Measurements from ENCODE around the gene CIAO2B. TPM values are rescaled to one million over a fixed set of nuclear protein-coding genes. Genes with fewer than 3 reads are reported as not detected.

Gene CIAO2B
- total and polyA plus RNA-seq, 2 experiments from 2014 or later: 92.4 to 181 TPM

DNA sequence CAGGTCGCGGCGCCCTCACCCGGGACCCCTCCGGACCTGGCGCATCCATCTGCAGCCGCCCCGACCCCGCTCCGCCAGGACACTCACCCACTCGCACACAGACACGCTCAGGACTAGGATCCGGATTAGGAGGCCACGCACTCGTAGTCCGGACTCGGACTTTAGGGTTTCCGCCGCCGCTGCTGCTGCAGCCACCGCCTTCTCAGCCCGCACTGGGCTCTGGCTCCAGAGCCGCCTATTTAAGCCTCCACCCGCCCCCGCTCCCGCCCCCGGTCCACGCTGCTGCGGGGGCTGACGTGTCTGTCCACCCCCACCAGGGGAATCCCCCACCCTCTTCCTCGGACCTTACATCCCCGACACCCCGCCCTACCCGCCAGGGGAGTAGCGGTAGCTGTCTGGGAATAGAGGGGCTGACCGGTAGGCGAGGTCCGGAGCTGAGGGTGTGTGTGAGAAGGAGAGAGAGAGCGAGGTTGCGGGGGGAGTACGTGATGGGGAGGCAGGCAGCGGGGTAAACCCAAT, 8.8 kb downstream of the CIAO2B start, which contains the start of gene RRAD:
RRAD (minus strand) TSS at position 214 of the 519 bp plus-strand sequence. CDS start 356 bp downstream, outside the sequence.
- peak within 1 kb of the TSS; percentile 93; the same call in 1 of the 2 replicates for H2AFZ ChIP-seq
- TF ChIP-seq CREB1 (CRISPR knock-in tag; IDR thresholded peaks at IDR 0.05; ENCODE audit: low read depth): no peak
- TF ChIP-seq EZH2phosphoT487 (IDR thresholded peaks at IDR 0.05; ENCODE audit: unreplicated experiment): no peak
- peak; percentile 68 for TF ChIP-seq EZH2 (IDR thresholded peaks at IDR 0.05; ENCODE audit: low read depth, unreplicated experiment)
- H3K27me3 ChIP-seq (ENCODE audit: insufficient read depth): peaks cover 48% of the 10 kb centered on the region
- H3K4me2 ChIP-seq: peak within 1 kb of the TSS; percentile 85
- H4K20me1 ChIP-seq (replicated peaks; ENCODE audit: insufficient read depth): no peaks in the 10 kb centered on the region; the same call in 1 of the 2 replicates
- no peaks in the 10 kb centered on the region for H3K79me2 ChIP-seq (replicated peaks; ENCODE audit: insufficient read depth)
- Mint-ChIP-seq H3K4me1 (peaks cover 8% of the 10 kb centered on the region), H3K4me3 (peak within 1 kb of the TSS; percentile 70), H3K27ac (no peak within 1 kb of the TSS), H3K27me3 (ENCODE audit: insufficient read depth, low read depth, poor library complexity) (peaks cover 46% of the 10 kb centered on the region), H3K9me3 (no peaks in the 10 kb centered on the region; the same call in 2 of the 3 replicates), H3K36me3 (ENCODE audit: low read depth) (no peaks in the 10 kb centered on the region)
- H3K4me3 ChIP-seq: peak within 1 kb of the TSS; percentile 65
- ATAC-seq: peak; percentile 33
- DNase-seq (ENCODE audit: low spot score): peak; percentile 50
- H3F3A ChIP-seq (replicated peaks; ENCODE audit: low read depth): no peaks in the 10 kb centered on the region
- H3K36me3 ChIP-seq (ENCODE audit: insufficient read depth): no peaks in the 10 kb centered on the region
- no peaks in the 10 kb centered on the region for H3K4me1 ChIP-seq (ENCODE audit: insufficient read depth)
- H3K27ac ChIP-seq (ENCODE audit: low read depth): no peak within 1 kb of the TSS
- H3K9me2 ChIP-seq (ENCODE audit: insufficient read depth): no peaks in the 10 kb centered on the region

DNA sequence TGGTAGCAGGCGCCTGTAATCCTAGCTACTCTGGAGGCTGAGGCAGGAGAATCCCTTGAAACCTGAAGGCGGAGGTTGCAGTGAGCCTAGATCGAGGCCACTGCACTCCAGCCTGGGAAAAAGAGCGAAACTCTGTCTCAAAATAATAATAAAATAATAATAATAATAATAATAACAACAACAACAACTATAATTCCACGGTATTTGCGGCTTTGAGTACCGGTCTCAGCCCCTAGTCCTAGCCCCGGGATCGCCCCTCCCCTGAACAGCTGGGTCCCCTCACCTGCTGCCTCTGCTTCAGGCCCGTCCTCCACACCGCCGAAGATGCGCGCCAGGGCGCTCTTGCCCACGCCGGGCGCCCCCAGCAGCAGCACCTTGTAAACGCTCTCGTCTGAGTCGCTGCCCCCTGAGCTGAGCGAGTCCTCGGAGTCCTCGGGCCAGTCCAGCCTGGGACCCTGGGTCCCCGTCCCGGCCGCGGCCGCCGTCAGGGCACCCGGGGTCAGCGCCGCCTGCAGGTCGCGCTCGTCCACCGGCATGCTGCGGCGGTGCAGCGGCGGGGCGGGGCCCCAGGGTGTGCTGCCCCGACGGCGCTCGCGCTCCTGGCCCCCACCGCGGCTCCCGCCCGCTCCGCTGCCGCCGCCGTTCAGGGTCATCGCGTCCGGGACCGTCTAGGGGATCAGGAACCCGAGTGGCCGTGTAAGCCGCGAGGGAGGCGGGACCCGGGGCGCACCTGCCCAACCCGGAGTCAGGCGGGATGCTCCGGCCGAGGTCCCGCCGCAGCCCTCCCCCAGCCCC, 9.5 kb downstream of the CIAO2B start:
- no peak overlapping the region for H3K27ac ChIP-seq (ENCODE audit: low read depth)
- no peaks in the 10 kb centered on the region; the same call in 2 of the 3 replicates for H3K9me3 Mint-ChIP-seq
- peak overlapping the region; percentile 70 for H3K4me3 Mint-ChIP-seq
- H3F3A ChIP-seq (replicated peaks; ENCODE audit: low read depth): no peaks in the 10 kb centered on the region
- H2AFZ ChIP-seq: peak overlapping the region; percentile 93; the same call in 1 of the 2 replicates
- no peaks in the 10 kb centered on the region; the same call in 1 of the 2 replicates for H4K20me1 ChIP-seq (replicated peaks; ENCODE audit: insufficient read depth)
- peaks cover 48% of the 10 kb centered on the region for H3K27me3 ChIP-seq (ENCODE audit: insufficient read depth)
- H3K4me1 ChIP-seq (ENCODE audit: insufficient read depth): no peaks in the 10 kb centered on the region
- H3K4me2 ChIP-seq: peak overlapping the region; percentile 85
- no peak overlapping the region for H3K27ac Mint-ChIP-seq
- DNase-seq (ENCODE audit: low spot score) (peak; percentile 79), ATAC-seq (peak; percentile 82)
- TF ChIP-seq, protein P1, sequence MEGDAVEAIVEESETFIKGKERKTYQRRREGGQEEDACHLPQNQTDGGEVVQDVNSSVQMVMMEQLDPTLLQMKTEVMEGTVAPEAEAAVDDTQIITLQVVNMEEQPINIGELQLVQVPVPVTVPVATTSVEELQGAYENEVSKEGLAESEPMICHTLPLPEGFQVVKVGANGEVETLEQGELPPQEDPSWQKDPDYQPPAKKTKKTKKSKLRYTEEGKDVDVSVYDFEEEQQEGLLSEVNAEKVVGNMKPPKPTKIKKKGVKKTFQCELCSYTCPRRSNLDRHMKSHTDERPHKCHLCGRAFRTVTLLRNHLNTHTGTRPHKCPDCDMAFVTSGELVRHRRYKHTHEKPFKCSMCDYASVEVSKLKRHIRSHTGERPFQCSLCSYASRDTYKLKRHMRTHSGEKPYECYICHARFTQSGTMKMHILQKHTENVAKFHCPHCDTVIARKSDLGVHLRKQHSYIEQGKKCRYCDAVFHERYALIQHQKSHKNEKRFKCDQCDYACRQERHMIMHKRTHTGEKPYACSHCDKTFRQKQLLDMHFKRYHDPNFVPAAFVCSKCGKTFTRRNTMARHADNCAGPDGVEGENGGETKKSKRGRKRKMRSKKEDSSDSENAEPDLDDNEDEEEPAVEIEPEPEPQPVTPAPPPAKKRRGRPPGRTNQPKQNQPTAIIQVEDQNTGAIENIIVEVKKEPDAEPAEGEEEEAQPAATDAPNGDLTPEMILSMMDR (conservative IDR thresholded peaks at IDR 0.05; ENCODE audit: low read depth in 2 of 2): peak; percentile 42 to 69
- TF ChIP-seq JUNB (IDR thresholded peaks at IDR 0.05; ENCODE audit: unreplicated experiment): no peak
- no peak for TF ChIP-seq POLR2AphosphoS5 (IDR thresholded peaks at IDR 0.05; ENCODE audit: low read depth)
- peaks cover 8% of the 10 kb centered on the region for H3K4me1 Mint-ChIP-seq
- H3K36me3 ChIP-seq (ENCODE audit: insufficient read depth): no peaks in the 10 kb centered on the region
- H3K4me3 ChIP-seq: peak overlapping the region; percentile 65
- no peaks in the 10 kb centered on the region for H3K36me3 Mint-ChIP-seq (ENCODE audit: low read depth)
- H3K27me3 Mint-ChIP-seq (ENCODE audit: insufficient read depth, low read depth, poor library complexity): peaks cover 45% of the 10 kb centered on the region
- no peaks in the 10 kb centered on the region for H3K79me2 ChIP-seq (replicated peaks; ENCODE audit: insufficient read depth)
- no peaks in the 10 kb centered on the region for H3K9me2 ChIP-seq (ENCODE audit: insufficient read depth)

DNA sequence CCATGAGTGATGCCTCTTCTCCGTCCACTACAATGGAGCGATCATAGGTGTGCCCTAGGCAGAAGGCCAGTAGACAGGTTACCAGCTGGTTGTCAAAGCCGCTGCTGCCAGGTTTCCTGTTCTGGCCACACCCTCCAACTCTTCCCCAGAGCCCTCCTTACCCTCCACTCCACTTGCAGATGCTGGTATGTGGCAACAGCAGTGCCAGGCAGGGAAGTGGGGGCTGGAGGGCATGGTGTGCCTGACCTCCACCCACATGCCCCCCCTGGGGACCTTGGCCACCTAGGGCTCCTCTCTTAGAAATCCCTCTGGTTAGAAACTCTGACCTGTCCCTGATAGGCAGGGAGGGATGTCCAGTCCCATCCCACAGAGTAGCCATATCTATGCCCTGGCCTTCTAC, 10.3 kb downstream of the CIAO2B start:
- Histone ChIP-seq H4K20me1 (replicated peaks; ENCODE audit: insufficient read depth) (no peaks in the 10 kb centered on the region), H3K36me3 (ENCODE audit: insufficient read depth) (no peaks in the 10 kb centered on the region), H3K4me1 (ENCODE audit: insufficient read depth) (no peaks in the 10 kb centered on the region), H3K79me2 (replicated peaks; ENCODE audit: insufficient read depth) (no peaks in the 10 kb centered on the region), H3K9me2 (ENCODE audit: insufficient read depth) (no peaks in the 10 kb centered on the region), H3F3A (replicated peaks; ENCODE audit: low read depth) (no peaks in the 10 kb centered on the region), H3K27ac (ENCODE audit: low read depth) (no peak overlapping the region), H3K4me2 (no peak overlapping the region), H3K4me3 (no peak overlapping the region), H2AFZ (no peak overlapping the region), H3K27me3 (ENCODE audit: insufficient read depth) (peaks cover 48% of the 10 kb centered on the region)
- Mint-ChIP-seq H3K9me3 (no peaks in the 10 kb centered on the region; the same call in 2 of the 3 replicates), H3K4me1 (peaks cover 8% of the 10 kb centered on the region), H3K27me3 (ENCODE audit: insufficient read depth, low read depth, poor library complexity) (peaks cover 45% of the 10 kb centered on the region), H3K36me3 (ENCODE audit: low read depth) (no peaks in the 10 kb centered on the region), H3K4me3 (no peak overlapping the region), H3K27ac (no peak overlapping the region)
- TF ChIP-seq EZH2phosphoT487 (IDR thresholded peaks at IDR 0.05; ENCODE audit: unreplicated experiment) (no peak), NANOG (IDR thresholded peaks at IDR 0.05; ENCODE audit: borderline replicate concordance) (no peak), ZNF114 (CRISPR knock-in tag; IDR thresholded peaks at IDR 0.05) (no peak), CREB1 (CRISPR knock-in tag; IDR thresholded peaks at IDR 0.05; ENCODE audit: low read depth) (no peak), ZNF331 (CRISPR knock-in tag; IDR thresholded peaks at IDR 0.05; ENCODE audit: low read depth) (no peak), EZH2 (IDR thresholded peaks at IDR 0.05; ENCODE audit: low read depth, unreplicated experiment) (no peak), JUNB (IDR thresholded peaks at IDR 0.05; ENCODE audit: unreplicated experiment) (no peak)
- TF ChIP-seq, protein P1 (conservative IDR thresholded peaks at IDR 0.05; ENCODE audit: low read depth in 2 of 2): no peak
- TF ChIP-seq, protein P2, sequence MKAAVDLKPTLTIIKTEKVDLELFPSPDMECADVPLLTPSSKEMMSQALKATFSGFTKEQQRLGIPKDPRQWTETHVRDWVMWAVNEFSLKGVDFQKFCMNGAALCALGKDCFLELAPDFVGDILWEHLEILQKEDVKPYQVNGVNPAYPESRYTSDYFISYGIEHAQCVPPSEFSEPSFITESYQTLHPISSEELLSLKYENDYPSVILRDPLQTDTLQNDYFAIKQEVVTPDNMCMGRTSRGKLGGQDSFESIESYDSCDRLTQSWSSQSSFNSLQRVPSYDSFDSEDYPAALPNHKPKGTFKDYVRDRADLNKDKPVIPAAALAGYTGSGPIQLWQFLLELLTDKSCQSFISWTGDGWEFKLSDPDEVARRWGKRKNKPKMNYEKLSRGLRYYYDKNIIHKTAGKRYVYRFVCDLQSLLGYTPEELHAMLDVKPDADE (IDR thresholded peaks at IDR 0.05): no peak
- DNase-seq (ENCODE audit: low spot score): no peak
- ATAC-seq: no peak

Data from GM23338 (cell line).